ENCODE results near the gene B3GAT1. TPM values are rescaled to one million over a fixed set of nuclear protein-coding genes. Genes with fewer than 3 reads are reported as not detected.
A peak's percentile ranks its signal among the peaks of the same experiment; 100 is the strongest.

B3GAT1 gene
- polyA plus RNA-seq, 10 donors, result 0.19 to 0.48 (median 0.29) TPM

DNA sequence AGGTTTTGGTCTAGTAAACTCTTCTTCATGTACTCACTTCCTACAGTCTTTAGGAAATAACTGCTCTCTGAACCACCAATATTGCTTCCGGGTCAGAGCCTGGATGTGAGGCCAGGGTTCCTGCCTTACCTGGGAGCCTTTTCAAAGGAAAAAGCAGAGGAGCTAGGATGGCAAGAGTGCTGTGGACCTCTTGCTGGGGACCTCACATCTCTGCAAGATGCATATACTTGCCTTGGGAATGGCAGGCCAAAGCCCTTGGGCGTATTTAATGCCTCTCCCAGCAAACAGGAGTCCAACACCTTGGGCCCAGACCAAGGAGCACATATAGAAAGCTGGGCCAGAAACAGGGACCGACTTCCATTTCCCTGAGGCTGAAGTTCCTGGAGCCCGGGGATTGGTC is 75.0 kb downstream of the B3GAT1 start:
- DNase-seq, result no peak

DNA sequence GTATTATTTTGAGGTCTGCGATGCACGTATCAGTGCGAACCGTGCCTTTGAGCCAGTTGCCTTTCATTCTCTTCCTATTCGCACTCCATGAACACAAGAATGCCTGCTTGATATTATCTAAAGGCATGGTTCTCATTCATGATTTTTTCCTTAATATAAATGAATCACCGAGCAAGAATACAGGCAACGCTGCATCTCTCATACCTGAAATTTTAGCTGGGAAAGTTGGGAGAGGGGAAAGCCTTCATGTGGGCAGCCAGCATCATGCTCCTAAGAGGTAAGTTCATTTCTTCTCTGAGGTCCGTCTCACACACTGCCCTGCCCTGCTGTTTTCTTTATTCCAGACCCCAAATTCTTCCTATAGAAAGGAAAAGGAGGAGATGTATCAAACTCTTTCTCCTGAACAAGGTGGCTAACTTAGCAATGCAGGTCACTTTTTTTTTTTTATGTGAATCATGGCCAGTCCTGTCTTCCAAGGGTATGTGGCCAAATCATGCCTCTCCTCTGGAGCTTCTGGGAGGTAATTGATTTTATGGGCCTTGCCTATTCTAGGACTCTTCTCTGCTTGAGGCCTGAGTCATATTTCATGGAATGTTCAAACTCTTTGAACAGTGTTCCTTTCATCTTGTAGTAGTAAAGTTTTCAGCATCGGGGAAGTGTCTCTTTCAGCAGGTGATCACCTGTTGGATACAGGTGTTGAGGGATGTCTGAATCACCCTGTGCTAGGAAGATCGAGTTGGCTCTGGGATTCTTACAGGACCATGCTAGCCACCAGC is 77.1 kb downstream of the B3GAT1 start:
- no peak for DNase-seq

DNA sequence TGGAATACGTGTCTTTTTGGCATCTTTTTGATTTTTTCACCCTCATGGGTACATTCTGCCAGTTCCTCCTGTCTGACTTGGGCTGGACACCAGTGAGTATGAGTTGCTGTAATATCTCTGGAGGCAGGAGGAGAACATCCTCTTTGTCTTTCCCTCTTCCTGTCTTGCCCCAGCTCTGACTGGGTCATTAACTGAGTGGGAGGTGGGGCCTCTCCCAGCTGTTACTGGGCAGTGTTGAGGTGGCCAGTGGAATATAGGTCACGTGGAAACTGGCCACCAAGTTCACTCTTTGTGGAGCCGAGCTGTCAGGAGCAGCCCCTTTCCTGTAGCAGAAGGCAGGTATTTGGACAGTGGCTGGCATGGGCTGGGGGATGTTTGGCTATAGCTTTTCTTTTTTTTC is 78.1 kb downstream of the B3GAT1 start:
- DNase-seq, result no peak

DNA sequence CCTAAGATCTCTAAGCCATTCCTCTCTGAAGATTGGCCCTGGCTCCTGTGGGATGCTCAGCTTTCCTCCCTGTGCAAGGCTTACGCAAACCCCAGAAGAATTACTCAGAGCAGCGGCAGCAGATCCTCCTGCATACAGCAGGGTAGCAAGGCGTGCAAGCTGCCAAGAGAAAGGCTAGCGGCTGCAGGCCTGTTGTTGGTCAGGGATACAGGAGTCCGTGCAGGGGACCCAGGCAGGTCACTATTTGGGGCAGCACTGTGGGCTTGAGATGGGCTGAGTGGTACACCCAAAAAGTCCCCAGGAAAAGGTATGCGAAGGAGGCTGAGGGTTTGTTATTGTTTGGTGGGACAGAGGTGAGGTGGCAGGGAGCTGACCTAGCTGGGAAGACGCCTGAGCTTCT is 78.7 kb downstream of the B3GAT1 start:
- no peak for DNase-seq

DNA sequence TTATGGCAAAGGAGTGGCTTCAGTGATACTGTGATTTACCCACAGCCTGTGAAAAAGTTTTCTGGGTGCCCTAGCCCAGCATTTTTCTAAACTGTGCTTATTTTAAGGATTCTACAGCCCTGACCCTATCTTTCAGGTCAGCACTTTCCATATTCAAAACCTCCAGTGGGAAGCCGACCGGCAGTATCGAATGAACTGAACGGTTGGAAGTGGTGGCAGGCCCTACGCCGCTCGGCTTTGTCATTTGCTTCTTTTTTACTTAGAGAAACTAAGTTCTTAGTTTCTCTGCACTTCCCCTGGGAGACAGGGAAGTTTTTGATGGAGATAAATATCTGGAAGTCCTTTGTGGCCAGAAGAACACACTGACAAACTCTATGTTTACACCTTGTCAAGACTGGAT is 79.3 kb downstream of the B3GAT1 start:
- no peak for DNase-seq

DNA sequence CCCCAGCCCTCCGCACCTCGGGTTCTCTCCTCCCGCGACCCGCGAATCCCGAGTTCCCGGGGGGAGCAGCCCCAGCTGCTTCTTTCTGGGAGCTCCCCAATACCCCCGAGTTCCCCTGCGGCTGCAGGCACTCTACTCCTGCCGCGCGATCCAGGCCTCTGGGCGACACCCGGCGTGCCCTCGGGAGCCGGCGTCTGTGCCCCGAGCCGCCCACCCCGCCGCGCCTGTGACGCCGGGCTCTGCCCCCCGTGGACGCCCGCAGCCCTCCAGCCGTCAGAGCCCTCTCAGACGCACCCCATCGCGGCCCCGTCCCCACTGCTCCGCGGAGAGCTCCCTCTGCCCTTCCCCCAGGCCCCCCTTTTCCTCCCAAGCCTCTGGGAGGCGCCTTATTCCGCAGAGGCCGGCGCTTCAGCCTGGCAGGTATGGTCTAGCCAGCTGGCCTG is 79.8 kb downstream of the B3GAT1 start:
- DNase-seq, result no peak

DNA sequence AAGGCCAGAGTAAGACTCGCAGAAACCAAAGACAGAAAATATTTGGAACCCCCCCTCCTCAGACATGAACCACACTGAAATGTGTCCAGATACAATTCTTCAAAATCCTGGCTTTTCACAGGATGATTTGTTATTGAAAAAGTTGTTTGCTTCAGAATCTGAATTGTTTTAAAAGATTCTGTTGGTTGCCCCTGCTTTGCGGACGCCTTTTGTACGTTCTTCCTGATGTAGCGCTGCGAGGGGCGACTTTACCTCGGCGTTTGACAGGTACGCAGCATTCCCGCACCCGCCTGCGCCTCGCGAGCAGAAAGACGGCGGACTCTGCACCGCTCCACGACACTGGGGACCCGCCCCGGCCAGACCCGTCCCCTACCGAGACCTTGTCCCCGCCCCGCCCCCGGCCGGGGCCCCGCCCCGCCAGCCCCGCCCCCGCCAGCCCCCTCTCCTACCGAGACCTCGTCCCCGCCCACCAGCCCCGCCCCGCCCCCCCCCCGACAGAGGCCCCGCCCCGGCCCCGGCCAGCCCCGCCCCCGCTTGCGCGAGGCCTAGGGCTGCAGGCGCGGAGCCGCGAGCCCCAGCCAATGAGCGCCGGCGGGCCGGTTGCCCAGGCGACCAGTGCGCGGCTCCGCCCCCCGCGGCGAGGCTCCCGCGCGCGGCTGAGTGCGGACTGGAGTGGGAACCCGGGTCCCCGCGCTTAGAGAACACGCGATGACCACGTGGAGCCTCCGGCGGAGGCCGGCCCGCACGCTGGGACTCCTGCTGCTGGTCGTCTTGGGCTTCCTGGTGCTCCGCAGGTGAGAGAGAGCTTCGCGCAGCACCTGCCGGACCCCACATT is 80.5 kb downstream of the B3GAT1 start, which contains the start of gene GLB1L2:
GLB1L2 (plus strand) TSS at position 635 of the 835 bp plus-strand sequence; CDS start at position 709, 74 bp downstream.
- DNase-seq, result peak; percentile 30 to 61 (median 43)

DNA sequence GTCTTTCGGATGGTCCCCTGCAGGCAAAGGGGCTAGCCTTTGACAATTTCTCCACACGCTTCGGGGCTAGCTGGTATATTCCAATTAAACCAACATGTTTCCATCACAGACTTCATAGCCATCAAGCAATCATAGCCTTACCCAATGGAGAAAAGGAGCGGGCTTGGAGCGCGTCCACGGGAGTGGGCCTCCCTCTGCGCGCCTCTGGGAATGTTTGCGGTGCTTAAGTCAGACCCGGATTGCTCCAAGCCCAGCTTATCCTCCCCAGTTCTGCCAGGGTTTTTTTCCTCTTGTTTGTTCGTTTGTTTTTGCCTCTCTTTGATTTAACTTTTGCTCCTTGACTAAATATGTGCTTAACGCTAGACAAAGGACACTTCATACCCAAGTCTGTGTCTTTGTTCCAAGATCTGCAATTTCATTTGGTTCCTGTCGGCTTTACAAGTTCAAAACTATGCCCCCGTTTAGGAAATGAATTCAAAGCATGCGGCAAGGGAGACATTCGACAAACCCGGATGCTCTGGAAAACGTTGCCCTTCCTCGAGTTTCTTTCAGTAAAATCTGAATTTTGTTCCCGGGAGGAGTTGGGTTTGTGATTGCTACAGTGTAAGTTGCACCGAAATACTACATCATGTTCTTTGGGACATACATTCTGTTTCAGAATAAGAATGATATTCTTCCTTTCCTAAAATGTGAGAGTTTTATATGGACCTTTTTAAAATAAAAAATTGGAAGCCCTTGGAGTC is 81.3 kb downstream of the B3GAT1 start:
- peak in 1 of 3 donors; percentile 2 for DNase-seq

Other genes starting within 250 kb of the B3GAT1 start
- gene NCAPD3, start 188.3 kb downstream of the B3GAT1 start, polyA plus RNA-seq (ENCODE audit: insufficient read length in 10 of 10), result 10 to 100 TPM; 11.3 to 19.8 (median 15.8) TPM
- gene VPS26B, start 187.6 kb downstream of the B3GAT1 start, polyA plus RNA-seq (ENCODE audit: insufficient read length in 10 of 10), result 10 to 100 TPM; 26.6 to 39.4 (median 30.3) TPM
- 10 to 100 TPM; 30.3 to 37.3 (median 33.1) TPM for gene THYN1, start 158.9 kb downstream of the B3GAT1 start, polyA plus RNA-seq (ENCODE audit: insufficient read length in 10 of 10)
- gene ACAD8, start 158.7 kb downstream of the B3GAT1 start, polyA plus RNA-seq (ENCODE audit: insufficient read length in 10 of 10), result 10 to 100 TPM; 16.1 to 25.0 (median 21.3) TPM
- under 1 TPM in 6 of 10 donors, not detected in 4; 0.05 to 0.26 (median 0.11) TPM for gene GLB1L3, start 135.9 kb downstream of the B3GAT1 start, polyA plus RNA-seq (ENCODE audit: insufficient read length in 10 of 10)
- 1 to 10 TPM in 2 of 10 donors, under 1 TPM in 8; 0.50 to 1.2 (median 0.71) TPM for gene GLB1L2, start 80.3 kb downstream of the B3GAT1 start, polyA plus RNA-seq (ENCODE audit: insufficient read length in 10 of 10)